Upper lobe of left lung (tissue), 6 donors: ENCODE measurements around the gene APOE. TPM values are rescaled to one million over a fixed set of nuclear protein-coding genes. Genes with fewer than 3 reads are reported as not detected.
A peak's percentile ranks its signal among the peaks of the same experiment; 100 is the strongest.

Experiments
- ATAC-seq, 2 donors: fragments of 200-7000 bp; cut with Tn5 transposase; one replicate each; pipeline ENCODE4 v1.9.1; 2022; ENCODE audit warnings: mild to moderate bottlenecking in 2 of 2, moderate library complexity in 2 of 2; ENCODE audit not compliant: low FRiP score in 2 of 2
- DNase-seq, 2 donors: peaks; one replicate each; pipeline ENCODE4 v3.0.0-alpha.2; 2019 to 2020
- H3K27ac ChIP-seq, 4 donors: fragments of 200-600 bp; sonication (generic); one replicate each; pipeline ENCODE4 v1.5.1; 2016 to 2019
- H3K27me3 ChIP-seq, 4 donors: fragments of 200-600 bp; sonication (generic); one replicate each; pipeline ENCODE4 v1.5.1; 2017 to 2019
- H3K36me3 ChIP-seq, 4 donors: fragments of 200-600 bp; sonication (generic); one replicate each; pipeline ENCODE4 v1.5.1; 2016 to 2019
- H3K4me1 ChIP-seq, 4 donors: fragments of 200-600 bp; sonication (generic); one replicate each; pipeline ENCODE4 v1.5.1; 2018 to 2019
- H3K4me3 ChIP-seq, 4 donors: fragments of 200-600 bp; sonication (generic); one replicate each; pipeline ENCODE4 v1.5.1; 2017 to 2019; ENCODE audit warnings: mild to moderate bottlenecking in 2 of 4, moderate library complexity in 1 of 4
- H3K9me3 ChIP-seq, 4 donors: fragments of 200-600 bp; sonication (generic); one replicate each; pipeline ENCODE4 v1.5.1; 2018 to 2019
- EP300 ChIP-seq, 4 donors: sonication (generic); formaldehyde crosslinking; IDR thresholded peaks; one replicate each; pipeline ENCODE4 v1.5.1; 2017; ENCODE audit warnings: antibody characterized with exemption in 4 of 4, control low read depth in 2 of 4
- POLR2A ChIP-seq, 4 donors: fragments of 450-650 bp; IDR thresholded peaks; one replicate each; pipeline ENCODE4 v1.5.1; 2016 to 2017; ENCODE audit warnings: antibody characterized with exemption in 4 of 4, mild to moderate bottlenecking in 2 of 4
- POLR2AphosphoS5 ChIP-seq, 2 donors: sonication (generic); formaldehyde crosslinking; IDR thresholded peaks; one replicate each; pipeline ENCODE4 v1.5.1; 2017; ENCODE audit warnings: antibody characterized with exemption in 2 of 2
- WGBS, 2 donors: methylation state at CpG; one replicate each; pipeline ENCODE4 v1.1.5; 2017 to 2018; 5-methylcytosine and 5-hydroxymethylcytosine counted together
- total RNA-seq, 6 donors: library from RNA; depleted of rRNA in 4 of 6; stranded (reverse); fragments of >200 nt in 4 of 6; gene quantifications; one replicate each; pipeline versions ENCODE4 v1.1.0 to v1.2.1, GENCODE V29; 2016 to 2021
- TF ChIP-seq, protein P1 (sequence below), 6 experiments: fragments of 450-650 bp in 4 of 6; fragments of 200-600 bp in 2 of 6; sonication (generic) in 2 of 6; IDR thresholded peaks; one replicate each; pipeline ENCODE4 v1.5.1; 2016 to 2019; ENCODE audit warnings: antibody characterized with exemption in 6 of 6
- donor health status: DM: no; HTN: no; CAD: no; lungs with moderate emphysema.
- donor health status: DM: no; HTN: yes; CAD: no; lungs with severe emphysema.

APOE gene
- total RNA-seq, 6 donors from 2014 or later: 256 to 1,773 (median 644) TPM

DNA sequence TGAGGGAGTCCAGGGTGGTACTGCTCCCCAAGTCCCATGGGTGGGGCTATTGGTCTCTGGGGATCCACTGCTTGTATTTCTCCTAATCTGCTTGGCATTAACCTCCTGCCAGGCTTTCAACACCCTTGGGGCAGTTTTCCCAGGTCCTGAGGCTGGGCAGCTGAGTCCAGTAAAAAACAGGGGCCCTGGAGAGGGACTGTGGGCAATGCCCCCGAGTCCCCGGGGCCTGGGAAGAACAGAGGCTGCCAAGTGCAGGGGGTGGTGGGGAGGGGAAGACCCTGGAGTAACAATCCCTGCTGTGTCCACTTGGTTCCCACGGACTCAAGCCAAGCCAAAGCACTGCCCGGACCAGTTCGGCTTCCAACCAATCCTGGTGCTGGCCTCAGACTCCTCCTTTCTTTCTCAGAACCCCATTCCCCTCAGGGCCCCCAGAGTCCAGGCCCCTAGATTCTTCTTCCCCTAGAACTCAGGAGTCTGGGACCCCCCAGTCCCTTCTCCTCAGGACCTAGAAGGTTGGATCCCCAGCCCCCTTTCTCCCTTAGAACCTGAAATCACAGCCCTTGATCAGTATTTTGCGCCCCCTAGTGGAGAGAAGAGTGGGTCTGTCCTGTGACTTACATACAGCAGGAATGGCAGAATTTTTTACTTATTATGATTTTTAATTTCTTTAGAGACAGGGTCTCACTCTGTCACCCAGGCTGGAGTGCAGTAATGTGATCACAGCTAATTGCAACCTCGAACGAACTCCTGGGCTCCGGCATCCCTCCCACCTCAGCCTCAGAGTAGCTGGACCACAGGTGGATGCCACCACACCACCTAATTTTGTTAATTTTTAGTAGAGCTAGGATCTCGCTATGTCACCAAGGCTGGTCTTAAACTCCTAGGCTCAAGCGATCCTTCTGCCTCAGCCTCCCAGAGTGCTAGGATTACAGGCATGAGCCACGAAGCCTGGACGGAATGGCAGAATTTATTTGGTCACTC lies 45.9 kb downstream of the APOE start:
- H3K4me1 ChIP-seq: peaks cover 17 to 26% (median 22%) of the 10 kb centered on the region in 4 donors
- peaks cover 0 to 9% (median 1%) of the 10 kb centered on the region in 4 donors for H3K36me3 ChIP-seq
- no peak for TF ChIP-seq EP300 (IDR thresholded peaks at IDR 0.05)
- TF ChIP-seq, protein P1, sequence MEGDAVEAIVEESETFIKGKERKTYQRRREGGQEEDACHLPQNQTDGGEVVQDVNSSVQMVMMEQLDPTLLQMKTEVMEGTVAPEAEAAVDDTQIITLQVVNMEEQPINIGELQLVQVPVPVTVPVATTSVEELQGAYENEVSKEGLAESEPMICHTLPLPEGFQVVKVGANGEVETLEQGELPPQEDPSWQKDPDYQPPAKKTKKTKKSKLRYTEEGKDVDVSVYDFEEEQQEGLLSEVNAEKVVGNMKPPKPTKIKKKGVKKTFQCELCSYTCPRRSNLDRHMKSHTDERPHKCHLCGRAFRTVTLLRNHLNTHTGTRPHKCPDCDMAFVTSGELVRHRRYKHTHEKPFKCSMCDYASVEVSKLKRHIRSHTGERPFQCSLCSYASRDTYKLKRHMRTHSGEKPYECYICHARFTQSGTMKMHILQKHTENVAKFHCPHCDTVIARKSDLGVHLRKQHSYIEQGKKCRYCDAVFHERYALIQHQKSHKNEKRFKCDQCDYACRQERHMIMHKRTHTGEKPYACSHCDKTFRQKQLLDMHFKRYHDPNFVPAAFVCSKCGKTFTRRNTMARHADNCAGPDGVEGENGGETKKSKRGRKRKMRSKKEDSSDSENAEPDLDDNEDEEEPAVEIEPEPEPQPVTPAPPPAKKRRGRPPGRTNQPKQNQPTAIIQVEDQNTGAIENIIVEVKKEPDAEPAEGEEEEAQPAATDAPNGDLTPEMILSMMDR (IDR thresholded peaks at IDR 0.05): peak; percentile 63 to 83 (median 76)
- H3K4me3 ChIP-seq: no peak overlapping the region
- peak in 1 of 2 donors; percentile 60 for DNase-seq
- no peaks in the 10 kb centered on the region for H3K9me3 ChIP-seq
- H3K27me3 ChIP-seq: no peaks in the 10 kb centered on the region
- 39 to 53% methylated on average over 11 to 13 of the region's 13 CpGs for WGBS, 2 donors
- peak overlapping the region in 1 of 4 donors; percentile 49 for H3K27ac ChIP-seq
- ATAC-seq: peak in 1 of 2 donors; percentile 54

DNA sequence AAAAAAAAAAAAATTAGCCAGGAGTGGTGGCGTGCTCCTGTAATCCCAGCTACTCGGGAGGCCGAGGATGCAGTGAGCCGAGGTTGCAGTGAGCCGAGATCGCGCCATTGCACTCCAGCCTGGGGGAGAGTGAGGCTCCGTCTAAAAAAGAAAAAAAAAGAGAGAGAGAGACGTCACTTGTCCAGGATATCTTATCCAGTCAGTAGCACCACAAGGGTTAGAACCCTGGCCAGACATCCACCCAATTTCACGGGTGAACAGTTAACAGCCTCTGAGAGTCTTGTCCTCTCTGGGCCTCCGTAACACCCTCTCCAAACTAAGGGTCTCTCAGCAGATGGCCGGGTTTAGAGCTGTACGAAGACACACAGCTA lies 48.7 kb downstream of the APOE start:
- DNase-seq: no peak
- no peak for TF ChIP-seq POLR2A (IDR thresholded peaks at IDR 0.05)
- no peak for TF ChIP-seq POLR2AphosphoS5 (IDR thresholded peaks at IDR 0.05)
- no peak for TF ChIP-seq EP300 (IDR thresholded peaks at IDR 0.05)
- TF ChIP-seq, protein P1 (IDR thresholded peaks at IDR 0.05): no peak
- H3K27me3 ChIP-seq: no peaks in the 10 kb centered on the region
- peaks cover 0 to 9% (median 1%) of the 10 kb centered on the region in 4 donors for H3K36me3 ChIP-seq
- WGBS, 2 donors: 25 to 33% methylated on average over 13 of the region's 13 CpGs
- peak overlapping the region; percentile 82 to 97 (median 94) for H3K27ac ChIP-seq
- H3K4me1 ChIP-seq: peaks cover 27 to 39% (median 32%) of the 10 kb centered on the region in 4 donors
- H3K9me3 ChIP-seq: no peaks in the 10 kb centered on the region
- no peak for ATAC-seq
- H3K4me3 ChIP-seq: peak overlapping the region; percentile 71 to 96 (median 86)

DNA sequence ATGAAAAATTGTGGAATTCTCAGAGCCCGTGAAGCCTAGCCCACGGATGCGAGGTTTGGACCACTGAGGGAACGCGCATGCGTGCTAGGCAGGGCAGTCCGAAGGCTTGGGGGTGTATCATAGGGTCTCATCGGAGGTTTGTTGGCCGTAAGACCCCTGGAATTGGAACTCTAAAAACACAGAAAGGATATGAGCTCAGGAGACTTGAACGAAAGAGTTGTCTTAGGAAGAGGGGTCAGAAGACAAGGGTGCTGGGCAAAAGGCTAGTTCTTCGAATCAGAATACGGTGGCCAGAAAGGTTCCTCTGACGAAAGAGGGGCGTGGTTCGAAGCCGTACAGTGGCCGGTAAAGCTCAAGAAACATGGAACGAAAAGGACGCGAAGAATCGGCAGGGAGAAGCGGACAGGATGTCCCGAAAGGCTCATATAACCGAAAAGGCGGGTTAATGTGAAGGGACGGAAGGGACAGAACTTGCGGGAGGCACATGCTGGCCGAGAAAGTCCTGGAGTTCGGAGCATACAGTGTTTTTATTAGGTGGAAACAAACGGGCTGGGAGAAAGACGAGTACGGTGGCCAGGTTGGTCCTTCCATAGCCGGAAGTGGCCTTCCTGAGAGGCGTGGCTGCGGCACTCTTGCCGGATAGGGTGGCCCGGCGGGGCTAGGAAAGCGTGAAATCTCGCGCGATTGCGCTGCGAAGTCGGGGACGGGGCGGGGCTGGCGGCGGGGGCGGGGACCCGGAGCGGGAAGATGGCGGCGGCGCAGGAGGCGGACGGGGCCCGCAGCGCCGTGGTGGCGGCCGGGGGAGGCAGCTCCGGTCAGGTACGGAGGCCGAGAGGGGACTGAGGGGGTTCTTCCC lies 49.3 kb downstream of the APOE start, which contains the start of gene CLPTM1:
TSS of gene CLPTM1 (plus strand) at position 732 of the 856 bp plus-strand sequence. CDS start at position 748, 16 bp downstream.
- DNase-seq: peak; percentile 95 to 98
- peak; percentile 96 to 98 for ATAC-seq
- Histone ChIP-seq H3K27me3 (no peaks in the 10 kb centered on the region), H3K4me1 (peaks cover 27 to 39% (median 32%) of the 10 kb centered on the region in 4 donors), H3K4me3 (peak within 1 kb of the TSS; percentile 78 to 98 (median 96)), H3K36me3 (peaks cover 0 to 9% (median 0%) of the 10 kb centered on the region in 4 donors), H3K9me3 (no peaks in the 10 kb centered on the region), H3K27ac (peak within 1 kb of the TSS; percentile 82 to 97 (median 94))
- TF ChIP-seq EP300 (IDR thresholded peaks at IDR 0.05) (no peak), POLR2A (IDR thresholded peaks at IDR 0.05) (peak in 2 of 4 donors; percentile 72 to 80), POLR2AphosphoS5 (IDR thresholded peaks at IDR 0.05) (peak; percentile 89 to 93)
- TF ChIP-seq, protein P1 (IDR thresholded peaks at IDR 0.05): peak in 2 of 6 experiments; percentile 12 to 21
- WGBS, 2 donors: 1% methylated on average over 39 to 50 of the region's 65 CpGs

DNA sequence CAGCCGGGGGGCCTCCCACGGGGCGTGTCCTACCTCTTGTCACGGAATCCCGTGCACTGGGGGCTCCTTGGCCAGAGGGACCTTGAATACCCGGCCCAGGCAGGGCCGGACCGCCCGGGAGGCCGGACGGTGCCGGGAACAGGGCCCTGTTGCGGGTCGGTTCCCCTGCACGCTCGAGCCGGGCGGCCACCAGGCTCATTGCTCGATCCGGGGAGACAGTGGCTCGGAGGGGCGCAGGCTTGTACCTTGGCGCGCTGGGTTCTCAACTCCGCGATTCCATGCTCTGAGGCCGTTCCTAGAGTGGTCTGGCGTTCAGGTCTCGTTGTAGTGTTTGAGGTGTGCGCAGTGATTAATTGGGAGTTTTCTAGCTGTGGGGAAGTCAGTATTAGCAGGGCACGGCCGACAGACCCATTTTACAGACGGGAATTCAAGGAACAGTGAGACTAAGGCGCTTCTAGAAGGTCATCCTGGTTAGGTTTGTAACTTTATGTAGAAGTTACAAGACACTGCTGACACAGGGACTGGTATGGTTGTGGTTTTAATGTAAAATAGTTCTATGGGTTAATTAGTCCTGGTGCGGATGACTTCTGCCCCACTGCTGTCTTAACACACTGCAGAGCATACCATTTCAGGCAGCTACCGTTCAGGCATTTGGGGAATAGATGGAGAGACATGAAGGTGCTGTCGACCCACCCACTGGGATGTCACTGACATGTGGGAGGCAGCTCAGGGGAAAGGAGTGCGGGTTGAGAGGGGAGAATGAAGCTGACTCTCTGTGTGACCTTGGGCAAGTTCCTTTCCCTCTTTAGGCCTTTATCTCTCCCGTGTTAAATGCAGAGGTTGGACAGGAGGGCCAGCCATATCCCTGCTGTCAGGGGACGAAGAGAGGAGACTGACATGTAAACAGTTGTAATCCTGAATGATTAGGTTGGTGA lies 50.2 kb downstream of the APOE start:
- no peaks in the 10 kb centered on the region for H3K9me3 ChIP-seq
- TF ChIP-seq POLR2AphosphoS5 (IDR thresholded peaks at IDR 0.05): no peak
- TF ChIP-seq POLR2A (IDR thresholded peaks at IDR 0.05): no peak
- TF ChIP-seq, protein P1 (IDR thresholded peaks at IDR 0.05): no peak
- no peak for TF ChIP-seq EP300 (IDR thresholded peaks at IDR 0.05)
- peak overlapping the region; percentile 82 to 97 (median 94) for H3K27ac ChIP-seq
- peaks cover 27 to 39% (median 32%) of the 10 kb centered on the region in 4 donors for H3K4me1 ChIP-seq
- no peak for DNase-seq
- no peaks in the 10 kb centered on the region for H3K27me3 ChIP-seq
- peak overlapping the region; percentile 78 to 98 (median 96) for H3K4me3 ChIP-seq
- H3K36me3 ChIP-seq: peaks cover 0 to 8% (median 0%) of the 10 kb centered on the region in 4 donors
- 5 to 6% methylated on average over 20 to 22 of the region's 40 CpGs for WGBS, 2 donors
- peak in 1 of 2 donors; percentile 51 for ATAC-seq
